Stimulated activated naive B cell treated with anti-CD40 and anti-IgM and Interleukin-4, amounts not matched to agents 10 μg/mL and 1 μg/mL and 100 μg/mL, for 72 hours (primary cell): ENCODE results near the gene DIS3.
"Not testable (repeated sequence)": the region's sequence is repeated elsewhere in the genome, so short reads cannot be mapped to it uniquely, and the experiment has no call there.

Experiments
- ATAC-seq, 2 donors: fragments of 150-1000 bp; cut with Tn5 transposase; replicated peaks; 2 replicates each; pipeline ENCODE4 v1.10.0; 2021; ENCODE audit warnings: moderate library complexity in 1 of 2
- DNase-seq: peaks from one replicate; pipeline ENCODE4 v3.0.0; 2021
- H3K27ac Mint-ChIP-seq: one replicate; pipeline ENCODE4 v1.8.0; 2022; ENCODE audit warnings: mild to moderate bottlenecking, mixed read lengths
- H3K27me3 Mint-ChIP-seq, 2 donors: one replicate each; pipeline ENCODE4 v1.8.0; 2022; ENCODE audit warnings: mixed read lengths in 2 of 2
- H3K36me3 Mint-ChIP-seq, 2 donors: one replicate each; pipeline ENCODE4 v1.8.0; 2022; ENCODE audit warnings: mixed read lengths in 2 of 2, mild to moderate bottlenecking in 1 of 2
- H3K4me1 Mint-ChIP-seq, 2 donors: one replicate each; pipeline ENCODE4 v1.8.0; 2022; ENCODE audit warnings: mixed read lengths in 2 of 2, mild to moderate bottlenecking in 1 of 2
- H3K4me3 Mint-ChIP-seq, 2 donors: one replicate each; pipeline ENCODE4 v1.8.0; 2022; ENCODE audit warnings: mild to moderate bottlenecking in 2 of 2, mixed read lengths in 2 of 2, moderate library complexity in 1 of 2
- H3K9me3 Mint-ChIP-seq, 2 donors: one replicate each; pipeline ENCODE4 v1.8.0; 2022; ENCODE audit warnings: mixed read lengths in 2 of 2, mild to moderate bottlenecking in 1 of 2

DIS3 gene

GRCh38 chr13:72781451-72782439, at the start of gene DIS3, which contains the start of gene PIBF1:
DIS3 (minus strand) TSS chr13:72781900; CDS start chr13:72781832, 68 bp downstream.
PIBF1 (plus strand) TSS chr13:72782133; CDS start chr13:72783470, 1,337 bp downstream.
- peak within 1 kb of the TSS; percentile 99 for H3K27ac Mint-ChIP-seq
- ATAC-seq (peak; percentile 97 to 98), DNase-seq (peak; percentile 99)
- no peaks in the 10 kb centered on the region for H3K9me3 Mint-ChIP-seq
- H3K27me3 Mint-ChIP-seq, result no peaks in the 10 kb centered on the region
- H3K36me3 Mint-ChIP-seq, result peaks cover 28 to 46% of the 10 kb centered on the region in 2 donors
- peaks cover 18 to 56% of the 10 kb centered on the region in 2 donors for H3K4me1 Mint-ChIP-seq
- peak within 1 kb of the TSS; percentile 99 to 100 for H3K4me3 Mint-ChIP-seq

DNA sequence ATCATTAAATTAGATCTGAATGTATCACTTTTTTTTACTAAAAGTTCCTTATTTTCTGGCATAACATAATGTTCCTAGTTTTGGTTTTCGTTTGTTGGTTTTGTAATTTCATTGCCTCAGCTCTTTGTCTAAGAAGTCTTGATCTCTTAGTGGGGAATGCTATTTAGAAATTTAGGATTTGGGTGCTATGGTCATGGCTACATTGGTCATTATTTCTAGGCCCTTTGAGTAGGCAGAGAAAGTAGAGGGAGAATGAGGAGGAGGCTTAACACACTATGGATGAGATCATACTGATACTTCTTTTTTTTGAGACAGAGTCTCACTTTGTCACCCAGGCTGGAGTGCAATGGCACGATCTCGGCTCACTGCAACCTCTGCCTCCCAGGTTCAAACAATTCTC, 42.0 kb upstream of the DIS3 start:
- no peak overlapping the region for H3K4me3 Mint-ChIP-seq

DNA sequence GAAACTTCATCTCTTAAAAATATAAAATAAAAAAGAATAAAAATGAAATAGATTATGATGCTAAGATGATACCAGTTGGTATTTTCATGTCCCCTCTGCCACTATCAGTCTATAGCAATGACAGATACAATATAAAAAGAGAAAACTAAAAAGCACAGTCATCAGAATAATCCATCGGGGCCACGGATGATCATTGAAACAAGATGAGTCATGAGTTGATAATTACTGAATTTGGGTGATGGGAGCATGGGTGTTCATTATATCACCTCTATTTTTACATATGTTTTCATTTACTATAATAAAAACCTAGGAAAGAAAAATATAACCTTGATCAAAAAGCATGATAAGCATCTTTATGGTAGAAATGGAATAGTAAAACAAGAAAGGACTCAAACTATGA, 41.4 kb upstream of the DIS3 start:
- no peak overlapping the region for H3K27ac Mint-ChIP-seq
- H3K9me3 Mint-ChIP-seq, result no peaks in the 10 kb centered on the region
- no peak overlapping the region for H3K4me3 Mint-ChIP-seq
- H3K27me3 Mint-ChIP-seq, result no peaks in the 10 kb centered on the region
- no peaks in the 10 kb centered on the region for H3K4me1 Mint-ChIP-seq
- H3K36me3 Mint-ChIP-seq, result peaks cover 21 to 41% of the 10 kb centered on the region in 2 donors
- ATAC-seq, result no peak
- DNase-seq, result no peak

More for the DNA sequence above, 42.0 kb upstream of the DIS3 start:
- H3K27ac Mint-ChIP-seq, result no peak overlapping the region
- H3K4me1 Mint-ChIP-seq, result peaks cover 0 to 3% of the 10 kb centered on the region in 2 donors
- H3K36me3 Mint-ChIP-seq, result peaks cover 22 to 40% of the 10 kb centered on the region in 2 donors
- ATAC-seq (no peak), DNase-seq (no peak)
- H3K9me3 Mint-ChIP-seq, result peaks cover 0 to 1% of the 10 kb centered on the region in 2 donors
- no peaks in the 10 kb centered on the region for H3K27me3 Mint-ChIP-seq

- H3K36me3 Mint-ChIP-seq, result peaks cover 20 to 33% of the 10 kb centered on the region in 2 donors
- ATAC-seq, result no peak
- no peak for DNase-seq
Measured at GRCh38 chr13:72820898-72821279, 39.2 kb upstream of the DIS3 start.

DNA sequence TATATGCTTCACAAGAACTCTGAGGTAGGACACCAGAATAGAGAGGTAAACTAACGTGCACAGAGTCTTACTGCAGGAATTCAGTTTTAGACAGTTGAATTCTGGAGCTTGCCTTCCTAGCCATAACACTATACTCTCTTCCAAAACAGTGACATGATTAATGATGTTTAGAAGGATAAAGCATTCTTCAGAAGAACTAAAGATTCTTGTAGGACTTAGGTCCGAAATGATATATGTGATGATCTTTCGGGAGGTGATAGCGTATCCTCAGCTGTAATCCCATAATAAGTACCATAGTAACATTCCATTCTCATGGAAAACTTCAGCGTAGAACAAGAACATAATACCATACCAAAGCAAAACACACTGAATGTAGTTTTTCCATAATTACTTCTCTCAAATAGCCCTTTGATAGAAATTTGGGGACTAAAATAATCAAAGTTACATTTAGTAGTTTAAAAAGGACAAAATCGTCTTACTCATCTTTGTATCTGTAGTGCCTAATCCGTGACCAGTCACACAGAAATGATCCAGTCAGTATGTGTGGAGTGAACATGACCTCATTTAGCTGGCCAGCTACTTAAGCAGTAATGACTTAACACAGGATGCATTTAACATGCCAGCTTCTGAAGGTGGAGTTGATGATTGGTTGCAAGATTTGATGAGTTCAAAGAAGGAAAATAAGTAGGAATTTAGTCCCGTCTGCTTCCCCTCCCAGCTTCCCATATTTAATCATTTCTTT, 38.6 kb upstream of the DIS3 start:
- peaks cover 18 to 36% of the 10 kb centered on the region in 2 donors for H3K36me3 Mint-ChIP-seq
- H3K27ac Mint-ChIP-seq, result no peak overlapping the region
- H3K4me1 Mint-ChIP-seq, result no peaks in the 10 kb centered on the region
- ATAC-seq (no peak), DNase-seq (no peak)
- H3K27me3 Mint-ChIP-seq, result no peaks in the 10 kb centered on the region
- no peak overlapping the region for H3K4me3 Mint-ChIP-seq
- H3K9me3 Mint-ChIP-seq, result no peaks in the 10 kb centered on the region

More at GRCh38 chr13:72820898-72821279, 39.2 kb upstream of the DIS3 start:
- H3K4me3 Mint-ChIP-seq, result no peak overlapping the region
- no peak overlapping the region for H3K27ac Mint-ChIP-seq
- H3K4me1 Mint-ChIP-seq, result no peaks in the 10 kb centered on the region
- no peaks in the 10 kb centered on the region for H3K27me3 Mint-ChIP-seq
- H3K9me3 Mint-ChIP-seq, result no peaks in the 10 kb centered on the region

DNA sequence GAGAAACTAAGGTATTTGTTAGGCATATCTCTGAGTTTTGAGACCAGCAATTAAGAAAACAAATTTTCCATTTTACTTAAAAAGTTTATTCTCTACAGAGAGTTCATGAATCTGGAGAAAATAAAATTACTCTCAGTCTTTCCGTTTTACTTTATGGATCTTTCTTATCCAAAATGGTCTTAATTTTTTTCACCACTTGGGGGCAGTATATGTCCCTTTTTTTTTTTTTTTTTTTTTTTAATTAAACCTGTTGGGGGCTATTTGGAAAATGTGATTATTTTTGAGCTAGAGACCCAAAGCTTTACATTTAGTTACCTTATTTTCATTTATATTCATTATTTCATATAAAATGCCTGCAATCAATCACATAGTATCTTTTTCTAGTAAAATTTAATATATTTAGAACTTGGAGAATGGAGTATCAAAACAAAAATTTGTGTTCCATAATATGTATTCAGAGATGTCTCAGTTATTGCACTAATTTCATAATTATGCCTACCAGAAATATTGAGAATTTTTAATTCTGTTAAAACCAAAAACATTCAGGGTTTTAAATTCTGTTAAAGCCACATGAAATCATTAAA, 27.3 kb upstream of the DIS3 start:
- H3K9me3 Mint-ChIP-seq, result no peaks in the 10 kb centered on the region
- H3K36me3 Mint-ChIP-seq, result peaks cover 13 to 22% of the 10 kb centered on the region in 2 donors
- H3K4me3 Mint-ChIP-seq, result no peak overlapping the region
- H3K27ac Mint-ChIP-seq, result no peak overlapping the region
- no peaks in the 10 kb centered on the region for H3K27me3 Mint-ChIP-seq
- ATAC-seq, result no peak
- no peaks in the 10 kb centered on the region for H3K4me1 Mint-ChIP-seq
- DNase-seq, result no peak

GRCh38 chr13:72806514-72806913, 24.8 kb upstream of the DIS3 start:
- H3K4me3 Mint-ChIP-seq, result not testable (repeated sequence)

DNA sequence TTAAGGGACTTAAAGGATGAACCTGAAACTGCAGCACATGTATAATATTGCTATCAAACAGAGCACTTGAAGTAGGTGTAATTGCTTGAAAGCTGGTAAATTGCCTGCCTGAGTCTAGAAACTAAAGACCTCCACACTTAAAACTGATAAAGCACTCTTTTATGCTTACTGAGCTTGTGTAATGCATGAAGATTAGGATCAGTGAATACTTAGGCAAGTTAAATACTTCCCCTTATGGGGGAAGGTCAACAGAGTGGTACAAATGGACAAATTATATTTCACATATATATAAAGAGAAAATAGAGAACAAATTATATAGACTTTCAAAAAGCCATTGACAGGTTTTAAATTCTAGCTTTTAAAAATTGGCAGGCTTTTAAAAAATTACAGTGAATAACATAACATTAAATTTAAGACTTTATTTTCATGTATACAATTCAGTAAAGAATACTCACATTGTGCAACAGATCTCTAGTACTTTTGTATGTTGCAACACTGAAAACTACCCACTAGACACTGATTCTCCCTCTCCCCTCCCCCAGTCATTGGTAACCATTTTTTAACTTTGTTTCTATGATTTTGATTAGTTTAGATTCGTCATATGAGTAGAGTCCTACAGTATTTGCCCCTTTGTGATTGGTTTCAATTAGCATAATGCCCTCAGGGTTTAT, 24.1 kb upstream of the DIS3 start:
- no peaks in the 10 kb centered on the region for H3K9me3 Mint-ChIP-seq
- peaks cover 20 to 39% of the 10 kb centered on the region in 2 donors for H3K36me3 Mint-ChIP-seq
- no peak for ATAC-seq
- H3K4me3 Mint-ChIP-seq, result no peak overlapping the region
- no peak overlapping the region for H3K27ac Mint-ChIP-seq
- H3K4me1 Mint-ChIP-seq, result no peaks in the 10 kb centered on the region
- no peaks in the 10 kb centered on the region for H3K27me3 Mint-ChIP-seq
- DNase-seq, result no peak

More at GRCh38 chr13:72806514-72806913, 24.8 kb upstream of the DIS3 start:
- not testable (repeated sequence) for H3K4me1 Mint-ChIP-seq, ATAC-seq, DNase-seq, H3K27me3 Mint-ChIP-seq, H3K27ac Mint-ChIP-seq, H3K9me3 Mint-ChIP-seq
- H3K36me3 Mint-ChIP-seq, result peaks cover 17 to 35% of the 10 kb centered on the region in 2 donors

GRCh38 chr13:72804301-72804700, 22.6 kb upstream of the DIS3 start:
- no peak for DNase-seq
- Mint-ChIP-seq H3K27ac (no peak overlapping the region), H3K36me3 (peaks cover 21 to 41% of the 10 kb centered on the region in 2 donors), H3K9me3 (no peaks in the 10 kb centered on the region), H3K27me3 (no peaks in the 10 kb centered on the region), H3K4me1 (no peaks in the 10 kb centered on the region), H3K4me3 (no peak overlapping the region)
- ATAC-seq, result no peak

DNA sequence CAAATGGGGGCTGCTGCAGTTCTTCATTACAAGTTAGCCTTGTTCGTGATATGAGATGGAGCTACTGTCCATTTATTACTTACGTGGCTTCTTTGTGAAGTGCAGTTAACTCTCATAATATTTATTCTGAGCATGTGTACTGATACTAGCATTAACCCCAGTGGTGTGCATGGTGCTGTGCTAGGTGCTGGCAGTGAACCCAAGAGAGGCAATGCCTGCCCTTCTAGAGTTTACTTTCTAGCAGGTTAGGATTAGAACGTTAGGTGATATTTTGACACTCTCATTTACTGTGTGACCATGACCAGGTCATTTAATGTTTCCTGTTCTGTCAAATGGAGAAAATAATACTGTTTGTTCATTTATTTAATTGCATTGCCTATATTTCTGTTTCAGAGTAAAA, 17.1 kb upstream of the DIS3 start:
- Mint-ChIP-seq H3K36me3 (peaks cover 31 to 45% of the 10 kb centered on the region in 2 donors), H3K27ac (no peak overlapping the region), H3K4me1 (peaks cover 0 to under 1% of the 10 kb centered on the region in 2 donors), H3K9me3 (peaks cover 4 to 5% of the 10 kb centered on the region in 2 donors), H3K27me3 (no peaks in the 10 kb centered on the region), H3K4me3 (no peak overlapping the region)
- ATAC-seq (no peak), DNase-seq (no peak)

GRCh38 chr13:72792640-72793039, 10.9 kb upstream of the DIS3 start:
- H3K4me1 Mint-ChIP-seq, result peaks cover 0 to 4% of the 10 kb centered on the region in 2 donors
- no peak overlapping the region for H3K4me3 Mint-ChIP-seq
- no peak for DNase-seq
- ATAC-seq, result no peak
- peaks cover 6 to 10% of the 10 kb centered on the region in 2 donors for H3K9me3 Mint-ChIP-seq
- peaks cover 30 to 41% of the 10 kb centered on the region in 2 donors for H3K36me3 Mint-ChIP-seq
- H3K27me3 Mint-ChIP-seq, result no peaks in the 10 kb centered on the region
- no peak overlapping the region for H3K27ac Mint-ChIP-seq

DNA sequence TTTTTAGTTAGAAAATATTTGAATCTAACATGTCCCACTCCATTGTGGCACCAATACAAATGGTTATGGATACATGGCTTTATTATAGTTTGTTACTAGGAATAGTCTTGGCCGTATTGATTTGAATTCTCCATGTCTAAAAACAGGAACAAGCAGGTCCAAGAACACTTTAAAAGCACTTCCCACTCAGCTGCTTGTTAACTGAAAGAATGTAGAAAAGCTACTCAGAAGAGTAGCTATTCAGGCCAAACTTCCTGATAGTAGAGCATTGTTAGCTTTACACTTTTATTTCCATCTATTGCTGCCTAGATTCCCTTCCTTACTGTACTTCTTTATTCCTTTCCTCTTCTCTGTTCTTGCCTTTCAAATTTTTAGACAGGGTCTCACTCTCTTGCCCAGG, 7.1 kb upstream of the DIS3 start:
- Mint-ChIP-seq H3K27ac (no peak overlapping the region), H3K36me3 (peaks cover 22 to 38% of the 10 kb centered on the region in 2 donors), H3K4me3 (no peak overlapping the region), H3K27me3 (no peaks in the 10 kb centered on the region), H3K4me1 (peaks cover 9 to 19% of the 10 kb centered on the region in 2 donors), H3K9me3 (peaks cover 2 to 5% of the 10 kb centered on the region in 2 donors)
- ATAC-seq (no peak), DNase-seq (no peak)

GRCh38 chr13:72784679-72785078, 3.0 kb upstream of the DIS3 start:
- DNase-seq, ATAC-seq, H3K27me3 Mint-ChIP-seq, H3K4me3 Mint-ChIP-seq, H3K9me3 Mint-ChIP-seq, H3K27ac Mint-ChIP-seq: not testable (repeated sequence)
- Mint-ChIP-seq H3K4me1 (peaks cover 16 to 36% of the 10 kb centered on the region in 2 donors), H3K36me3 (peaks cover 19 to 32% of the 10 kb centered on the region in 2 donors)
